Activated naive CD4-positive, alpha-beta T cell treated with anti-CD3 and anti-CD28 coated beads, Interleukin-2, amount 50 U/mL, for 72 hours (primary cell): ENCODE measurements around the gene CDC42EP5. TPM values are rescaled to one million over a fixed set of nuclear protein-coding genes. Genes with fewer than 3 reads are reported as not detected.
A peak's percentile ranks its signal among the peaks of the same experiment; 100 is the strongest.

Source experiments
- ATAC-seq, 2 donors: fragments of 150-1000 bp; cut with Tn5 transposase; 2 replicates each; pipeline ENCODE4 v1.10.0; 2021; ENCODE audit warnings: mild to moderate bottlenecking in 2 of 2, moderate library complexity in 2 of 2
- DNase-seq, 2 donors: peaks; one replicate each; pipeline ENCODE4 v3.0.0; 2021 to 2022; ENCODE audit warnings: low spot score in 2 of 2
- H3K27ac Mint-ChIP-seq, 2 donors: one replicate each; pipeline ENCODE4 v1.8.0; 2022; ENCODE audit warnings: mild to moderate bottlenecking in 2 of 2, mixed read lengths in 2 of 2
- H3K36me3 Mint-ChIP-seq, 2 donors: one replicate each; pipeline ENCODE4 v1.8.0; 2022; ENCODE audit warnings: mixed read lengths in 2 of 2
- H3K9me3 Mint-ChIP-seq, 2 donors: one replicate each; pipeline ENCODE4 v1.8.0; 2022; ENCODE audit warnings: mixed read lengths in 2 of 2
- total RNA-seq, 2 donors: library from RNA; stranded (reverse); gene quantifications; one replicate each; pipeline ENCODE4 v1.2.3, GENCODE V29; 2022

The CDC42EP5 gene
- total RNA-seq, 2 donors from 2014 or later, result not detected

GRCh38 chr19:54458648-54459281, 14.3 kb downstream of the CDC42EP5 start:
- ATAC-seq, result no peak
- Mint-ChIP-seq H3K9me3 (no peaks in the 10 kb centered on the region), H3K27ac (peak overlapping the region; percentile 55 to 63), H3K36me3 (peaks cover 5 to 32% of the 10 kb centered on the region in 2 donors)
- DNase-seq, result no peak

GRCh38 chr19:54457773-54458647, 15.1 kb downstream of the CDC42EP5 start:
- DNase-seq, result no peak
- ATAC-seq, result no peak
- H3K36me3 Mint-ChIP-seq, result peaks cover 10 to 32% of the 10 kb centered on the region in 2 donors
- H3K9me3 Mint-ChIP-seq, result no peaks in the 10 kb centered on the region
- H3K27ac Mint-ChIP-seq, result peak overlapping the region; percentile 33 to 63

GRCh38 chr19:54456423-54457373, 16.4 kb downstream of the CDC42EP5 start:
- Mint-ChIP-seq H3K36me3 (peaks cover 18 to 27% of the 10 kb centered on the region in 2 donors), H3K27ac (no peak overlapping the region), H3K9me3 (no peaks in the 10 kb centered on the region)
- ATAC-seq (no peak), DNase-seq (no peak)

GRCh38 chr19:54455786-54456422, 17.2 kb downstream of the CDC42EP5 start:
- DNase-seq (no peak), ATAC-seq (no peak)
- Mint-ChIP-seq H3K36me3 (peaks cover 25 to 31% of the 10 kb centered on the region in 2 donors), H3K9me3 (no peaks in the 10 kb centered on the region), H3K27ac (peak overlapping the region in 1 of 2 donors; percentile 77)

- no peak for ATAC-seq
Observed at GRCh38 chr19:54454781-54455675, 18.1 kb downstream of the CDC42EP5 start.

GRCh38 chr19:54453921-54454780, 18.9 kb downstream of the CDC42EP5 start:
- ATAC-seq (no peak), DNase-seq (no peak)
- Mint-ChIP-seq H3K9me3 (no peaks in the 10 kb centered on the region), H3K36me3 (peaks cover 36 to 38% of the 10 kb centered on the region in 2 donors), H3K27ac (no peak overlapping the region)

More at GRCh38 chr19:54454781-54455675, 18.1 kb downstream of the CDC42EP5 start:
- DNase-seq, result no peak
- no peaks in the 10 kb centered on the region for H3K9me3 Mint-ChIP-seq
- H3K27ac Mint-ChIP-seq, result peak overlapping the region in 1 of 2 donors; percentile 77
- H3K36me3 Mint-ChIP-seq, result peaks cover 34 to 40% of the 10 kb centered on the region in 2 donors

- Mint-ChIP-seq H3K27ac (no peak overlapping the region), H3K9me3 (no peaks in the 10 kb centered on the region), H3K36me3 (peaks cover 34 to 53% of the 10 kb centered on the region in 2 donors)
- ATAC-seq (no peak), DNase-seq (no peak)
Observed at GRCh38 chr19:54452626-54453025, 20.5 kb downstream of the CDC42EP5 start.

GRCh38 chr19:54451997-54452396, 21.1 kb downstream of the CDC42EP5 start:
- no peak for ATAC-seq
- no peak for DNase-seq
- Mint-ChIP-seq H3K27ac (peak overlapping the region in 1 of 2 donors; percentile 36), H3K36me3 (peaks cover 34 to 54% of the 10 kb centered on the region in 2 donors), H3K9me3 (no peaks in the 10 kb centered on the region)

GRCh38 chr19:54451331-54451871, 21.7 kb downstream of the CDC42EP5 start:
- DNase-seq, result no peak
- Mint-ChIP-seq H3K36me3 (peaks cover 34 to 54% of the 10 kb centered on the region in 2 donors), H3K27ac (peak overlapping the region; percentile 98 to 99), H3K9me3 (no peaks in the 10 kb centered on the region)
- no peak for ATAC-seq

- Mint-ChIP-seq H3K27ac (peak overlapping the region; percentile 98 to 99), H3K9me3 (no peaks in the 10 kb centered on the region), H3K36me3 (peaks cover 30 to 49% of the 10 kb centered on the region in 2 donors)
- ATAC-seq (no peak), DNase-seq (no peak)
Observed at GRCh38 chr19:54449701-54450069, 23.4 kb downstream of the CDC42EP5 start.

GRCh38 chr19:54448774-54449700, 24.1 kb downstream of the CDC42EP5 start, which contains the start of gene LENG8:
Gene LENG8 (plus strand): TSS chr19:54449199. CDS start chr19:54451345, 2,146 bp downstream.
- ATAC-seq (peak; percentile 94 to 95), DNase-seq (peak; percentile 94 to 99)
- Mint-ChIP-seq H3K9me3 (no peaks in the 10 kb centered on the region), H3K27ac (peak within 1 kb of the TSS; percentile 98 to 100), H3K36me3 (peaks cover 30 to 49% of the 10 kb centered on the region in 2 donors)

- peak overlapping the region; percentile 98 to 100 for H3K27ac Mint-ChIP-seq
- peaks cover 33 to 46% of the 10 kb centered on the region in 2 donors for H3K36me3 Mint-ChIP-seq
- peak; percentile 30 to 52 for ATAC-seq
- no peaks in the 10 kb centered on the region for H3K9me3 Mint-ChIP-seq
- DNase-seq, result peak in 1 of 2 donors; percentile 69
Observed at GRCh38 chr19:54448040-54448773, 24.9 kb downstream of the CDC42EP5 start.
